Stimulated activated CD8-positive, alpha-beta memory T cell treated with anti-CD3 and anti-CD28 coated beads, Interleukin-15, amount 100 ng/mL, for 24 hours (primary cell): ENCODE data around the gene ZNF470.

ENCODE experiments used
- DNase-seq: peaks from one replicate; pipeline ENCODE4 v3.0.0-alpha.2; 2020; ENCODE audit warnings: low read depth

Gene ZNF470

GRCh38 chr19:56567274-56568120 is at the start of gene ZNF470:
Gene ZNF470, plus strand, starts transcription at chr19:56567468. Its CDS starts 2,844 bp downstream, at chr19:56570312.
- peak; percentile 63 for DNase-seq

- no peak for DNase-seq
These were observed 41.9 kb upstream of the ZNF470 start for GRCh38 chr19:56525214-56525860.

GRCh38 chr19:56537442-56537841 is 29.8 kb upstream of the ZNF470 start:
- no peak for DNase-seq

GRCh38 chr19:56538254-56538760 is 29.0 kb upstream of the ZNF470 start:
- peak; percentile 70 for DNase-seq

- peak; percentile 42 for DNase-seq
These were observed 28.5 kb upstream of the ZNF470 start, which contains the start of gene ZFP28 for GRCh38 chr19:56538761-56539263. Gene ZFP28, plus strand, starts transcription at chr19:56538948. Its CDS starts 71 bp downstream, at chr19:56539019.

- no peak for DNase-seq
These were observed 23.5 kb upstream of the ZNF470 start for GRCh38 chr19:56543776-56544175.

GRCh38 chr19:56547535-56547934 is 19.7 kb upstream of the ZNF470 start:
- DNase-seq, result no peak

GRCh38 chr19:56554272-56554869 is 12.9 kb upstream of the ZNF470 start:
- DNase-seq, result no peak

- no peak for DNase-seq
These were observed 4.5 kb upstream of the ZNF470 start for GRCh38 chr19:56562766-56563165.

- DNase-seq, result peak; percentile 6
These were observed 379 bp upstream of the ZNF470 start for GRCh38 chr19:56566904-56567273.

- DNase-seq, result no peak
These were observed 5.3 kb downstream of the ZNF470 start for GRCh38 chr19:56572589-56572988.

GRCh38 chr19:56573914-56574313 is 6.6 kb downstream of the ZNF470 start:
- no peak for DNase-seq

GRCh38 chr19:56577719-56578602 is 10.7 kb downstream of the ZNF470 start:
- no peak for DNase-seq

- DNase-seq, result no peak
These were observed 27.1 kb downstream of the ZNF470 start for GRCh38 chr19:56594446-56594782.

- peak; percentile 84 for DNase-seq
These were observed 27.7 kb downstream of the ZNF470 start, which contains the start of gene ZNF71 for GRCh38 chr19:56594783-56595547. Gene ZNF71, plus strand, starts transcription at chr19:56595302. Its CDS starts 6,257 bp downstream, at chr19:56601559.

- DNase-seq, result no peak
These were observed 28.3 kb downstream of the ZNF470 start for GRCh38 chr19:56595548-56595899.

- DNase-seq, result no peak
These were observed 29.4 kb downstream of the ZNF470 start for GRCh38 chr19:56596676-56597075.

- DNase-seq, result no peak
These were observed 30.4 kb downstream of the ZNF470 start for GRCh38 chr19:56597696-56598095.

- no peak for DNase-seq
These were observed 34.1 kb downstream of the ZNF470 start for GRCh38 chr19:56601375-56601774.

GRCh38 chr19:56603829-56604228 is 36.6 kb downstream of the ZNF470 start:
- no peak for DNase-seq
